A673 (cell line): Measurements from ENCODE around the gene LDLRAD3. TPM values are rescaled to one million over a fixed set of nuclear protein-coding genes. Genes with fewer than 3 reads are reported as not detected.

Source experiments
- BruUV-seq: library from RNA; stranded (reverse); fragments of 400-500 nt; replicated peaks from 2 replicates; lab custom pipeline; 2021; lab: Mats Ljungman, UMichigan
- CTCF ChIA-PET: fragments of 300-600 bp; sonication (Branson Sonifier 250); formaldehyde crosslinking; loops from one replicate; lab custom pipeline; 2022; ENCODE audit warnings: antibody characterized with exemption; lab: Charles Lee
- POLR2A ChIA-PET: fragments of 300-600 bp; sonication (Branson Sonifier 250); formaldehyde crosslinking; loops from one replicate; lab custom pipeline; 2022; ENCODE audit warnings: antibody characterized with exemption; ENCODE audit not compliant: low non-redundant PET; lab: Charles Lee
- DNase-seq: peaks from one replicate; pipeline ENCODE4 v3.0.0-alpha.2; 2015; ENCODE audit warnings: low spot score
- H3K27ac ChIP-seq: fragments of 200-600 bp; sonication (generic); 2 replicates; pipeline ENCODE4 v1.5.1; 2016; ENCODE audit warnings: mixed run types, low read depth, mild to moderate bottlenecking, mixed read lengths, antibody characterized with exemption, low read length; ENCODE audit not compliant: poor library complexity, severe bottlenecking
- H3K27me3 ChIP-seq: fragments of 200-600 bp; sonication (generic); replicated peaks from 2 replicates; pipeline ENCODE4 v1.6.1; 2017; ENCODE audit warnings: mixed run types, low read depth, mild to moderate bottlenecking, mixed read lengths, antibody characterized with exemption, low read length; ENCODE audit not compliant: insufficient read depth, poor library complexity
- H3K36me3 ChIP-seq: fragments of 200-600 bp; sonication (generic); 2 replicates; pipeline ENCODE4 v1.6.1; 2016; ENCODE audit warnings: mixed run types, mild to moderate bottlenecking, mixed read lengths, antibody characterized with exemption, low read length; ENCODE audit not compliant: insufficient read depth, poor library complexity, severe bottlenecking
- H3K4me1 ChIP-seq: fragments of 200-600 bp; sonication (generic); 2 replicates; pipeline ENCODE4 v1.6.1; 2017; ENCODE audit warnings: mixed run types, mild to moderate bottlenecking, mixed read lengths, antibody characterized with exemption, low read length; ENCODE audit not compliant: insufficient read depth, poor library complexity, severe bottlenecking
- H3K4me3 ChIP-seq: fragments of 200-600 bp; sonication (generic); 2 replicates; pipeline ENCODE4 v1.5.1; 2016; ENCODE audit warnings: low read depth, mixed run types, mild to moderate bottlenecking, mixed read lengths, low read length; ENCODE audit not compliant: poor library complexity, severe bottlenecking
- H3K9me3 ChIP-seq: fragments of 200-600 bp; sonication (generic); 2 replicates; pipeline ENCODE4 v1.6.1; 2016; ENCODE audit warnings: mixed run types, low read depth, mild to moderate bottlenecking, mixed read lengths, antibody characterized with exemption, low read length; ENCODE audit not compliant: poor library complexity, severe bottlenecking
- CTCF ChIP-seq: fragments of 300-800, 200-600 bp; sonication (generic); conservative IDR thresholded peaks from 2 replicates; pipeline ENCODE4 v1.5.1; 2017; ENCODE audit warnings: low read depth, mild to moderate bottlenecking, antibody characterized with exemption, low read length, moderate library complexity, mixed read lengths
- EZH2 ChIP-seq: fragments of 200-600 bp; sonication (generic); IDR thresholded peaks from 2 replicates; pipeline ENCODE4 v1.6.1; 2017; ENCODE audit warnings: borderline replicate concordance, low read depth, mild to moderate bottlenecking, mixed read lengths, antibody characterized with exemption, low read length; ENCODE audit not compliant: poor library complexity, severe bottlenecking
- intact Hi-C: fragments of 100-400 bp; cut with micrococcal nuclease; formaldehyde crosslinking; loops from one replicate; pipeline ENCODE4 v1.10.0; 2022; ENCODE audit not compliant: unreplicated experiment
- total RNA-seq: library from RNA; stranded (reverse); gene quantifications from 2 replicates; pipeline ENCODE4 v1.2.3, GENCODE V29; 2021

The LDLRAD3 gene
- total RNA-seq, 1 experiment from 2014 or later, result 13.1 TPM

GRCh38 chr11:36079878-36080675, 136.2 kb downstream of the LDLRAD3 start:
- Histone ChIP-seq H3K9me3 (no peaks in the 10 kb centered on the region), H3K4me1 (no peaks in the 10 kb centered on the region), H3K4me3 (no peak overlapping the region), H3K27me3 (no peaks in the 10 kb centered on the region), H3K27ac (no peak overlapping the region), H3K36me3 (no peaks in the 10 kb centered on the region)
- ChIA-PET CTCF (no interaction called here), POLR2A (no interaction called here)
- TF ChIP-seq CTCF (no peak), EZH2 (no peak)
- BruUV-seq, result no TSS peak
- no peak for DNase-seq
- intact Hi-C loops, result no loop called here

- no peak for TF ChIP-seq CTCF
- TF ChIP-seq EZH2, result no peak
- ChIA-PET CTCF (no interaction called here), POLR2A (no interaction called here)
- BruUV-seq, result no TSS peak
- no peak overlapping the region for H3K27ac ChIP-seq
- H3K9me3 ChIP-seq, result no peaks in the 10 kb centered on the region
- H3K27me3 ChIP-seq, result no peaks in the 10 kb centered on the region
- intact Hi-C loops, result no loop called here
- H3K4me1 ChIP-seq, result no peaks in the 10 kb centered on the region
- H3K36me3 ChIP-seq, result no peaks in the 10 kb centered on the region
- no peak for DNase-seq
- no peak overlapping the region for H3K4me3 ChIP-seq
Observed at GRCh38 chr11:36081274-36081945, 137.5 kb downstream of the LDLRAD3 start.

- no peaks in the 10 kb centered on the region for H3K27me3 ChIP-seq
- H3K4me1 ChIP-seq, result peaks cover 4% of the 10 kb centered on the region
- ChIA-PET CTCF (no interaction called here), POLR2A (no interaction called here)
- H3K36me3 ChIP-seq, result no peaks in the 10 kb centered on the region
- intact Hi-C loops, result no loop called here
- DNase-seq, result no peak
- H3K4me3 ChIP-seq, result no peak overlapping the region
- no TSS peak for BruUV-seq
- no peak for TF ChIP-seq CTCF
- TF ChIP-seq EZH2, result no peak
- H3K27ac ChIP-seq, result no peak overlapping the region
- H3K9me3 ChIP-seq, result no peaks in the 10 kb centered on the region
Observed at GRCh38 chr11:36086366-36086765, 142.5 kb downstream of the LDLRAD3 start.
